Measurements from ENCODE around the gene EHD4.

The EHD4 gene

GRCh38 chr15:42002333-42002732 lies 30.0 kb upstream of the EHD4 start:
- FAIRE-seq (no peak), DNase-seq (ENCODE audit: insufficient read length, low spot score) (no peak)

GRCh38 chr15:42001236-42001635 lies 28.9 kb upstream of the EHD4 start:
- TF ChIP-seq POLR2A (IDR thresholded peaks at IDR 0.05; ENCODE audit: low read depth, low read length): no peak
- DNase-seq (ENCODE audit: insufficient read length, low spot score): no peak
- FAIRE-seq: no peak

More at GRCh38 chr15:42002333-42002732, 30.0 kb upstream of the EHD4 start:
- no peak for TF ChIP-seq POLR2A (IDR thresholded peaks at IDR 0.05; ENCODE audit: low read depth, low read length)

- DNase-seq (ENCODE audit: insufficient read length, low spot score) (no peak), FAIRE-seq (no peak)
- TF ChIP-seq POLR2A (IDR thresholded peaks at IDR 0.05; ENCODE audit: low read depth, low read length): no peak
Measured at GRCh38 chr15:41999290-42000285, 27.2 kb upstream of the EHD4 start.

- no peak for FAIRE-seq
- no peak for TF ChIP-seq POLR2A (IDR thresholded peaks at IDR 0.05; ENCODE audit: low read depth, low read length)
- DNase-seq (ENCODE audit: insufficient read length, low spot score): no peak
Measured at GRCh38 chr15:41997845-41998244, 25.5 kb upstream of the EHD4 start.

GRCh38 chr15:41996921-41997592 lies 24.7 kb upstream of the EHD4 start:
- TF ChIP-seq POLR2A (IDR thresholded peaks at IDR 0.05; ENCODE audit: low read depth, low read length): no peak
- DNase-seq (ENCODE audit: insufficient read length, low spot score) (no peak), FAIRE-seq (no peak)

GRCh38 chr15:41996376-41996775 lies 24.0 kb upstream of the EHD4 start:
- no peak for FAIRE-seq
- DNase-seq (ENCODE audit: insufficient read length, low spot score): no peak
- no peak for TF ChIP-seq POLR2A (IDR thresholded peaks at IDR 0.05; ENCODE audit: low read depth, low read length)

GRCh38 chr15:41995476-41995855 lies 23.1 kb upstream of the EHD4 start:
- TF ChIP-seq POLR2A (IDR thresholded peaks at IDR 0.05; ENCODE audit: low read depth, low read length): no peak
- DNase-seq (ENCODE audit: insufficient read length, low spot score) (no peak), FAIRE-seq (no peak)

GRCh38 chr15:41994772-41995475 lies 22.6 kb upstream of the EHD4 start:
- TF ChIP-seq POLR2A (IDR thresholded peaks at IDR 0.05; ENCODE audit: low read depth, low read length): no peak
- FAIRE-seq: no peak

GRCh38 chr15:41994171-41994650 lies 21.9 kb upstream of the EHD4 start:
- DNase-seq (ENCODE audit: insufficient read length, low spot score) (no peak), FAIRE-seq (no peak)
- TF ChIP-seq POLR2A (IDR thresholded peaks at IDR 0.05; ENCODE audit: low read depth, low read length): no peak

More at GRCh38 chr15:41994772-41995475, 22.6 kb upstream of the EHD4 start:
- no peak for DNase-seq (ENCODE audit: insufficient read length, low spot score)

- no peak for FAIRE-seq
Measured at GRCh38 chr15:41993472-41994170, 21.3 kb upstream of the EHD4 start.

GRCh38 chr15:41992803-41993190 lies 20.4 kb upstream of the EHD4 start:
- TF ChIP-seq POLR2A (IDR thresholded peaks at IDR 0.05; ENCODE audit: low read depth, low read length): no peak
- FAIRE-seq: no peak
- no peak for DNase-seq (ENCODE audit: insufficient read length, low spot score)

More at GRCh38 chr15:41993472-41994170, 21.3 kb upstream of the EHD4 start:
- no peak for TF ChIP-seq POLR2A (IDR thresholded peaks at IDR 0.05; ENCODE audit: low read depth, low read length)
- no peak for DNase-seq (ENCODE audit: insufficient read length, low spot score)

- TF ChIP-seq POLR2A (IDR thresholded peaks at IDR 0.05; ENCODE audit: low read depth, low read length): no peak
- no peak for DNase-seq (ENCODE audit: insufficient read length, low spot score)
- FAIRE-seq: no peak
Measured at GRCh38 chr15:41992151-41992802, 19.9 kb upstream of the EHD4 start.

GRCh38 chr15:41990691-41991090 lies 18.3 kb upstream of the EHD4 start:
- FAIRE-seq: no peak
- no peak for DNase-seq (ENCODE audit: insufficient read length, low spot score)
- no peak for TF ChIP-seq POLR2A (IDR thresholded peaks at IDR 0.05; ENCODE audit: low read depth, low read length)

Measured in H54 (cell line).